Measurements from ENCODE around the gene HTT. TPM values are rescaled to one million over a fixed set of nuclear protein-coding genes. Genes with fewer than 3 reads are reported as not detected.

HTT gene
- total RNA-seq, 4 donors from 2014 or later: 49.6 to 155 (median 83.1) TPM

DNA sequence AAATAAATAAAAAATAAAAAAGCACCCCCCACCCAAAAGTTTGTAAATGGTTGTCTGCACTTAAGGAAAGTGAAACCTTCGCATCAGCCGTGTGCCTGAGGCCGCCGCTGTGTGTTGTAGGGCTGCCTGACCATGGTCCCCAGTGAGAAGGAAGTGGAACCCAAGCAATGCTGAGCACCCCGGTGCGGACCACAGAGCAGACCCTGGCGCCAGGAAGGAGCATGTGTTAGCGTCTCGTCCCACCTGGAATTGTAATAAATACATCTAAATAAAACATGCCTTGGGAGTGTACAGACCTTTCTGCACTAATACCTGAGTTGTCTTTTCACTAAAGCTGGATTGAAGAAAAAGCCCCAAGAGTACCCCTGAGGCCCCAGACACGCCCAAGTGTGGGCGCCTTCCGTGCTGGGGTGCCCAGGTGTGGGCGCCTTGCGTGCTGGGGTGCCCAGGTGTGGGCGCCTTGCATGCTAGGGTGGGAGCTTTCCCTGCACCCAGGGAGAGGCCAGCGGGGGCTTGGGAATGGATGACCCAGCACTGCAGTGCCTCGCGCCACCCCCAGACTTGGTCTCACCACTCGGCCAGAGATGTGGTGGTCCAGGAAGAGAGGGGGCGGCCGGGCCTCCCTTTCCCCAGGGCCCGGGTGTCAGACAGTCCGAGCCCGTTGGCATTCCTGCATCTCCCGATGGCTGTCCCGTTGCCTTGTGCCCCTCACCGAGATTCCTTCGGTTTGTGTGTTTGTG is 33.9 kb upstream of the HTT start:
- WGBS, 2 donors: 89 to 92% methylated on average over 22 to 28 of the region's 28 CpGs
- no peak for DNase-seq
- Histone ChIP-seq H3K9me3 (no peaks in the 10 kb centered on the region), H3K27me3 (no peaks in the 10 kb centered on the region), H3K4me3 (replicated peaks in 1 of 3) (peak overlapping the region in 1 of 3 donors; percentile 31), H3K27ac (no peak overlapping the region), H3K4me1 (peaks cover 4 to 7% of the 10 kb centered on the region in 2 donors), H3K36me3 (no peaks in the 10 kb centered on the region)
- intact Hi-C loops (cut with DNase I): no loop called here
- TF ChIP-seq POLR2A (IDR thresholded peaks at IDR 0.05): no peak
- TF ChIP-seq, protein P1, sequence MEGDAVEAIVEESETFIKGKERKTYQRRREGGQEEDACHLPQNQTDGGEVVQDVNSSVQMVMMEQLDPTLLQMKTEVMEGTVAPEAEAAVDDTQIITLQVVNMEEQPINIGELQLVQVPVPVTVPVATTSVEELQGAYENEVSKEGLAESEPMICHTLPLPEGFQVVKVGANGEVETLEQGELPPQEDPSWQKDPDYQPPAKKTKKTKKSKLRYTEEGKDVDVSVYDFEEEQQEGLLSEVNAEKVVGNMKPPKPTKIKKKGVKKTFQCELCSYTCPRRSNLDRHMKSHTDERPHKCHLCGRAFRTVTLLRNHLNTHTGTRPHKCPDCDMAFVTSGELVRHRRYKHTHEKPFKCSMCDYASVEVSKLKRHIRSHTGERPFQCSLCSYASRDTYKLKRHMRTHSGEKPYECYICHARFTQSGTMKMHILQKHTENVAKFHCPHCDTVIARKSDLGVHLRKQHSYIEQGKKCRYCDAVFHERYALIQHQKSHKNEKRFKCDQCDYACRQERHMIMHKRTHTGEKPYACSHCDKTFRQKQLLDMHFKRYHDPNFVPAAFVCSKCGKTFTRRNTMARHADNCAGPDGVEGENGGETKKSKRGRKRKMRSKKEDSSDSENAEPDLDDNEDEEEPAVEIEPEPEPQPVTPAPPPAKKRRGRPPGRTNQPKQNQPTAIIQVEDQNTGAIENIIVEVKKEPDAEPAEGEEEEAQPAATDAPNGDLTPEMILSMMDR (IDR thresholded peaks at IDR 0.05): no peak

DNA sequence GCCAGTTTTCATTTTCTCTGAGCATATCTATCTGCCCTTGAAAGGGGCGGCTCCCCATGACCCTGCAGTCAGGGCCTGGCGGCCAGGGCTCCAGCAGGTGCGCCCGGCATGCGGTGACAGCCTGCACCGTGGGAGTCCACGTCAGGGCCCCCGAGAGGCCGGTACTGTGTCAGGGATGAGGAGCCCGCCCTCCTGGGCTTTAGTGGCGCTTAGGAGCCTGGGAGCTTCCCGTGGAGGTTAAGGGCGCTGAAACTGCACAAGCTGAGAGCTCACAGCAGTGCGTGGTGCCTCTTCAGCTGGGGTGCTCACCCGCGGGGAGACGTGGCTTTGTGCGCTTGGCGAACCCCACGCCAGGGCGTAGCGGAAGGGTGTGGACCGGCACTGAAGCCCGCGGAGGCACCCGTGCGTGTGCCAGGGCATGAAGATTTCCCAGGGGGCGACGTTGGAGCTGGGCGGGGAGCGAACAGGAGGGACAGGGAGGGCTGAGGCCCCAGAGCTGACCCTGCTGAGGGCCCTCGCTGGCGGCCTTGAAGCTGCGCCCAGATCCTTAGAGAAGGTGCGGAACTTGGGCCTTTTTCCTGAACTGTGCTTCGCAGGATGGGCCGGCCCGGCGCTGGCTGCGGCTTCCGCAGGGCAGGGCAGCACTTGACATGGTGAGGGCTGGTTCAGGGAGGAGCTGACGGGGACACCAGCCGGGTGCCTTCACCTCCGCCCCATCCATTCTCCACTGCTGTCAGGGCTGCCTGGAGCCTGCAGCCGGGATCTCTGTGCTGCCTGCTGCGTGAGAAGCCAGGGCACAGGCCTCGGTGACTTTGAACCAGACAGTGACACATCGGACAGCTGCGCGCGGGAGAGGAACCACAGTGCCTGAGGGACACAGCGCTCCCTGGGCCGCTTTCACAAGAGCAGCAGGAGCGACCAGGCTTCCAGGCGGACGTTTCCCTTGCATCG is 33.0 kb upstream of the HTT start:
- H3K27me3 ChIP-seq: no peaks in the 10 kb centered on the region
- DNase-seq: peak; percentile 44 to 59
- intact Hi-C loops (cut with DNase I): no loop called here
- peak overlapping the region in 2 of 3 donors; percentile 23 to 31 for H3K4me3 ChIP-seq (replicated peaks in 1 of 3)
- 16 to 29% methylated on average over 15 to 42 of the region's 57 CpGs for WGBS, 2 donors
- H3K36me3 ChIP-seq: no peaks in the 10 kb centered on the region
- peaks cover 4 to 7% of the 10 kb centered on the region in 2 donors for H3K4me1 ChIP-seq
- H3K9me3 ChIP-seq: no peaks in the 10 kb centered on the region
- no peak for TF ChIP-seq POLR2A (IDR thresholded peaks at IDR 0.05)
- TF ChIP-seq, protein P1 (IDR thresholded peaks at IDR 0.05): no peak
- peak overlapping the region in 2 of 3 donors; percentile 40 to 49 for H3K27ac ChIP-seq

DNA sequence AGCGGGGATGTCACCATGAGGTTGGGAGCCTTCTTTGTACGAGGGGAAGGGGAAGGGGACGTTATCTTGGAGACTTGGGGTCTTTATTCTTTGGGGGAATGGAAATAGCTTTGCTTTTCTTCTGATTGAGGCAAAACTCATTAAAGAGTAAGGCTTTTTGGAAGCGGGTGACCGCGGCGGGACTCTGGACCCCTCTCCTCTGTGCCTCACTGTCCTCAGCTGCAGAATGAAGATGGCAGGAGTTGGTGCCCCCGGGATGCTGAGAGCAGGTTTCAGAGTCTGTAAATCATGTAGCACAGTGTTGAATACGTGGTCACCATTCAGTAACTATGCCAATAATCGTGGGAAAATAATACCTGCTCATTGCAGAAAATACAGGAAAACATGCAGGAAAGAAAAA is 32.3 kb upstream of the HTT start:
- H3K27me3 ChIP-seq: no peaks in the 10 kb centered on the region
- peak overlapping the region in 2 of 3 donors; percentile 23 to 31 for H3K4me3 ChIP-seq (replicated peaks in 1 of 3)
- no peak for DNase-seq
- intact Hi-C loops (cut with DNase I): no loop called here
- WGBS, 2 donors: 52 to 70% methylated on average over 10 of the region's 10 CpGs
- TF ChIP-seq, protein P1 (IDR thresholded peaks at IDR 0.05): no peak
- no peak for TF ChIP-seq POLR2A (IDR thresholded peaks at IDR 0.05)
- H3K9me3 ChIP-seq: no peaks in the 10 kb centered on the region
- H3K27ac ChIP-seq: no peak overlapping the region
- no peaks in the 10 kb centered on the region for H3K36me3 ChIP-seq
- peaks cover 4 to 5% of the 10 kb centered on the region in 2 donors for H3K4me1 ChIP-seq

DNA sequence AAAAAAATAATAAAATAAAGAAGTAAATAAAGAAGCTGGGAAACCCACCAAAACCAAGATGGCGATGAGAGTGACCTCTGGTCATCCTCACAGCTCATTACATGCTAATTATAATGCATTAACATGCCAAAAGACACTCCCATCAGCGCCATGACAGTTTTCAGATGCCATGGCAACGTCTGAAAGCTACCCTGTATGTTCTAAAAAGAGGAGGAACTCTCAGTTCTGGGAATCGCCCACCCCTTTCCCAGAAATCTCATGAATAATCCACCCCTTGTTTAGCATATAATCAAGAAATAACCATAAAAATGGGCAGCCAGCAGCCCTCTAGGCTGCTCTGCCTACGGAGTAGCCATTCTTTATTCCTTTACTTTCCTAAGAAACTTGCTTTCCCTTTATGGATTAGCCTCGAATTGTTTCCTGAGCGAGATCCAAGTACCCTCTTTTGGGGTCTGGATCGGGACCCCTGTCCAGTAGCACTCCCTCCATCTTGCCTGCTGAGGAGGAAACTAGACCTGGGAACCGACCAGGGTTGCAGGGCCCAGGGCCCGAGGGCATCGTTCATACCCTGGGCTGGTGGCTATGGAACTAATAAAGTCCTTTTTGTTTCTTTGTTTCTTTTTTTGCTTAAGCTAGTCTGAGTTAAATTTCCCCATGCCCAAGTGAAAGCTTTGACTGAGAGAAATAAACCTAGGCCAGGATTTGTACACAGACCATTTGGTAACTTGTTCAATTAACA is 31.0 kb upstream of the HTT start:
- no peaks in the 10 kb centered on the region for H3K27me3 ChIP-seq
- H3K9me3 ChIP-seq: no peaks in the 10 kb centered on the region
- no peak overlapping the region for H3K27ac ChIP-seq
- TF ChIP-seq POLR2A (IDR thresholded peaks at IDR 0.05): no peak
- TF ChIP-seq, protein P1 (IDR thresholded peaks at IDR 0.05): no peak
- H3K4me1 ChIP-seq: peaks cover 4 to 8% of the 10 kb centered on the region in 2 donors
- H3K4me3 ChIP-seq (replicated peaks in 1 of 3): no peak overlapping the region
- H3K36me3 ChIP-seq: no peaks in the 10 kb centered on the region
- WGBS, 2 donors: 92 to 93% methylated on average over 11 of the region's 11 CpGs
- no peak for DNase-seq
- intact Hi-C loops (cut with DNase I): no loop called here
